DOHH2 (cell line): ENCODE measurements around the gene TGM2.

Source experiments
- H3F3A ChIP-seq: fragments of 200-600 bp; sonication (generic), shearing (Covaris generic); 2 replicates; pipeline ENCODE4 v1.6.0; 2016; ENCODE audit warnings: antibody characterized with exemption, mild to moderate bottlenecking; ENCODE audit not compliant: control insufficient read depth, insufficient read depth
- H3K27ac ChIP-seq: fragments of 200-600 bp; sonication (generic); 2 replicates; pipeline ENCODE4 v1.5.1; 2014; ENCODE audit warnings: low read depth, mild to moderate bottlenecking, low read length, moderate library complexity
- H3K27me3 ChIP-seq: fragments of 200-600 bp; sonication (generic); 2 replicates; pipeline ENCODE4 v1.6.1; 2014; ENCODE audit warnings: mild to moderate bottlenecking, low read length, mixed read lengths; ENCODE audit not compliant: control insufficient read depth
- H3K36me3 ChIP-seq: fragments of 200-600 bp; sonication (generic); 2 replicates; pipeline ENCODE4 v1.6.1; 2014; ENCODE audit warnings: mild to moderate bottlenecking, low read length, moderate library complexity, mixed read lengths; ENCODE audit not compliant: control insufficient read depth
- H3K4me1 ChIP-seq: fragments of 200-600 bp; sonication (generic); 2 replicates; pipeline ENCODE4 v1.6.1; 2014; ENCODE audit warnings: mild to moderate bottlenecking, low read length, mixed read lengths; ENCODE audit not compliant: control insufficient read depth
- H3K4me2 ChIP-seq: fragments of 200-600 bp; sonication (generic); 2 replicates; pipeline ENCODE4 v1.6.0; 2014; ENCODE audit warnings: mild to moderate bottlenecking, low read length, moderate library complexity
- H3K4me3 ChIP-seq: fragments of 200-600 bp; sonication (generic); 2 replicates; pipeline ENCODE4 v1.5.1; 2014; ENCODE audit warnings: mild to moderate bottlenecking, low read length, mixed read lengths
- H3K79me2 ChIP-seq: fragments of 200-600 bp; sonication (generic); 2 replicates; pipeline ENCODE4 v1.6.1; 2014; ENCODE audit warnings: mild to moderate bottlenecking, low read length, mixed read lengths; ENCODE audit not compliant: control insufficient read depth
- H3K9me2 ChIP-seq: fragments of 200-600 bp; sonication (generic); replicated peaks from 2 replicates; pipeline ENCODE4 v1.6.1; 2014; ENCODE audit warnings: mild to moderate bottlenecking, low read length, mixed read lengths; ENCODE audit not compliant: control insufficient read depth
- H3K9me3 ChIP-seq: fragments of 200-600 bp; sonication (generic); 2 replicates; pipeline ENCODE4 v1.6.1; 2014; ENCODE audit warnings: antibody characterized with exemption, low read length, mixed read lengths; ENCODE audit not compliant: control insufficient read depth, insufficient read depth
- H4K20me1 ChIP-seq: fragments of 200-600 bp; sonication (generic); 2 replicates; pipeline ENCODE4 v1.6.0; 2014; ENCODE audit warnings: low read depth, mild to moderate bottlenecking, antibody characterized with exemption, low read length, moderate library complexity; ENCODE audit not compliant: control insufficient read depth, insufficient read depth
- EZH2phosphoT487 ChIP-seq: fragments of 200-600 bp; sonication (generic); IDR thresholded peaks from 2 replicates; pipeline ENCODE4 v1.6.1; 2017; ENCODE audit warnings: borderline replicate concordance, mild to moderate bottlenecking, antibody characterized with exemption, low read length, moderate library complexity, mixed read lengths
- TF ChIP-seq, protein P1 (sequence below): fragments of 200-600 bp; sonication (generic); IDR thresholded peaks from one replicate; pipeline ENCODE4 v1.5.1; 2014; ENCODE audit warnings: antibody characterized with exemption, mild to moderate bottlenecking, low read depth, low read length; ENCODE audit not compliant: poor library complexity, severe bottlenecking

TGM2 gene

DNA sequence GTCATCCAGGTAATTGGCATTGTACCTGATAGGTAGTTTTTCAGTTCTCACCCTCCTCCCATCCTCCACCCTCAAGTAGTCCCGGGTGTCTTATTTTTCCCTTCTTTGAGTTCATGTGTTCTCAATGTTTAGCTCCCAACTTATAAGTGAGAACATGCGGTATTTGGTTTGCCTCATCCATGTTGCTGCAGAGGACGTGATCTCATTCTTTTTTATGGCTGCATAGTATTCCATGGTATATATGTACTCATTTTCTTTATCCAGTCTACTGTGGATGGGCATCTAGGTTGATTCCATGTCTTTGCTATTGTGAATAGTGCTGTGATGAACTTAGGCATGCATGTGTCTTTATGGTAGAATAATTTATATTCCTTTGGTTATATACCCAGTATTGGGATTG, 85.7 kb downstream of the TGM2 start:
- Histone ChIP-seq H3K27ac (no peak overlapping the region), H3K27me3 (no peaks in the 10 kb centered on the region), H3K9me3 (no peaks in the 10 kb centered on the region), H3K36me3 (peaks cover 73% of the 10 kb centered on the region), H3K9me2 (no peaks in the 10 kb centered on the region), H3F3A (no peaks in the 10 kb centered on the region), H3K4me3 (no peak overlapping the region), H3K79me2 (peaks cover 59% of the 10 kb centered on the region), H3K4me2 (no peak overlapping the region), H3K4me1 (peaks cover 17% of the 10 kb centered on the region), H4K20me1 (no peaks in the 10 kb centered on the region)
- TF ChIP-seq, protein P1, sequence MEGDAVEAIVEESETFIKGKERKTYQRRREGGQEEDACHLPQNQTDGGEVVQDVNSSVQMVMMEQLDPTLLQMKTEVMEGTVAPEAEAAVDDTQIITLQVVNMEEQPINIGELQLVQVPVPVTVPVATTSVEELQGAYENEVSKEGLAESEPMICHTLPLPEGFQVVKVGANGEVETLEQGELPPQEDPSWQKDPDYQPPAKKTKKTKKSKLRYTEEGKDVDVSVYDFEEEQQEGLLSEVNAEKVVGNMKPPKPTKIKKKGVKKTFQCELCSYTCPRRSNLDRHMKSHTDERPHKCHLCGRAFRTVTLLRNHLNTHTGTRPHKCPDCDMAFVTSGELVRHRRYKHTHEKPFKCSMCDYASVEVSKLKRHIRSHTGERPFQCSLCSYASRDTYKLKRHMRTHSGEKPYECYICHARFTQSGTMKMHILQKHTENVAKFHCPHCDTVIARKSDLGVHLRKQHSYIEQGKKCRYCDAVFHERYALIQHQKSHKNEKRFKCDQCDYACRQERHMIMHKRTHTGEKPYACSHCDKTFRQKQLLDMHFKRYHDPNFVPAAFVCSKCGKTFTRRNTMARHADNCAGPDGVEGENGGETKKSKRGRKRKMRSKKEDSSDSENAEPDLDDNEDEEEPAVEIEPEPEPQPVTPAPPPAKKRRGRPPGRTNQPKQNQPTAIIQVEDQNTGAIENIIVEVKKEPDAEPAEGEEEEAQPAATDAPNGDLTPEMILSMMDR = no peak
- TF ChIP-seq EZH2phosphoT487 = no peak

GRCh38 chr20:38078084-38078483, 87.0 kb downstream of the TGM2 start:
- Histone ChIP-seq H3K4me2 (no peak overlapping the region), H3K4me1 (peaks cover 30% of the 10 kb centered on the region), H3K27me3 (no peaks in the 10 kb centered on the region), H3F3A (no peaks in the 10 kb centered on the region), H4K20me1 (no peaks in the 10 kb centered on the region; the same call in 1 of the 2 replicates), H3K27ac (no peak overlapping the region), H3K4me3 (no peak overlapping the region), H3K9me3 (no peaks in the 10 kb centered on the region), H3K36me3 (peaks cover 71% of the 10 kb centered on the region), H3K9me2 (no peaks in the 10 kb centered on the region), H3K79me2 (peaks cover 66% of the 10 kb centered on the region)
- TF ChIP-seq, protein P1 = no peak
- no peak for TF ChIP-seq EZH2phosphoT487
